Heart left ventricle (tissue), 16 donors: ENCODE measurements around the gene ARAF. TPM values are rescaled to one million over a fixed set of nuclear protein-coding genes. Genes with fewer than 3 reads are reported as not detected.

ENCODE experiments used
- ATAC-seq, 4 donors: fragments of 200-7000 bp; cut with Tn5 transposase; one replicate each; pipeline ENCODE4 v1.9.1; 2020 to 2022; ENCODE audit warnings: moderate library complexity in 4 of 4, mild to moderate bottlenecking in 3 of 4, moderate number of reproducible peaks in 1 of 4
- DNase-seq, 5 donors: peaks; one replicate each; pipeline ENCODE4 v3.0.0-alpha.2; 2020
- H3K27ac ChIP-seq, 12 donors: fragments of 200-600 bp; sonication (generic) in 4 of 12; one replicate each; pipeline versions ENCODE4 v1.5.0 to v1.8.0; 2016 to 2022; ENCODE audit warnings: mild to moderate bottlenecking in 2 of 12
- H3K27me3 ChIP-seq, 9 donors: fragments of 200-600 bp; sonication (generic) in 2 of 9; one replicate each; pipeline versions ENCODE4 v1.5.1 to v1.8.0; 2016 to 2022; ENCODE audit warnings: mild to moderate bottlenecking in 3 of 9
- H3K36me3 ChIP-seq, 9 donors: fragments of 200-600 bp; sonication (generic) in 2 of 9; one replicate each; pipeline versions ENCODE4 v1.5.0 to v1.8.0; 2018 to 2022; ENCODE audit warnings: mild to moderate bottlenecking in 2 of 9
- H3K4me1 ChIP-seq, 12 donors: fragments of 200-600 bp; sonication (generic) in 4 of 12; one replicate each; pipeline versions ENCODE4 v1.5.0 to v1.8.0; 2016 to 2022; ENCODE audit warnings: mild to moderate bottlenecking in 3 of 12
- H3K4me3 ChIP-seq, 12 donors: fragments of 200-600 bp; sonication (generic) in 4 of 12; one replicate each; pipeline versions ENCODE4 v1.5.0 to v1.8.0; 2017 to 2022; ENCODE audit warnings: mild to moderate bottlenecking in 9 of 12, moderate library complexity in 4 of 12
- H3K9me3 ChIP-seq, 12 donors: fragments of 200-600 bp; sonication (generic) in 4 of 12; one replicate each; pipeline versions ENCODE4 v1.5.0 to v1.8.0; 2016 to 2022; ENCODE audit warnings: mild to moderate bottlenecking in 1 of 12
- CTCF ChIP-seq, 12 donors: fragments of 200-600 bp; sonication (generic) in 4 of 12; IDR thresholded peaks; one replicate each; pipeline versions ENCODE4 v1.5.0 to v1.8.0; 2018 to 2022; ENCODE audit warnings: antibody characterized with exemption in 12 of 12, mild to moderate bottlenecking in 5 of 12
- POLR2A ChIP-seq, 2 donors: fragments of 450-650 bp; IDR thresholded peaks; one replicate each; pipeline ENCODE4 v1.6.1; 2017; ENCODE audit warnings: antibody characterized with exemption in 2 of 2, mild to moderate bottlenecking in 2 of 2, moderate library complexity in 2 of 2
- WGBS, 4 donors: extraction: QIAGEN DNeasy Blood & Tissue Kit in 2 of 4; methylation state at CpG; one replicate each; pipeline versions ENCODE4 v1.1.5 to v1.1.7; 2013 to 2018; 5-methylcytosine and 5-hydroxymethylcytosine counted together
- intact Hi-C, 10 donors: fragments of 100-400 bp; cut with DNase I; formaldehyde crosslinking; loops; one replicate each; pipeline versions ENCODE4 v1.11.1 to v1.14.2; 2022
- polyA plus RNA-seq, 2 donors: library from polyadenylated mRNA; stranded (reverse); fragments of 200-250 nt; gene quantifications; one replicate each; pipeline ENCODE4 v1.2.3, GENCODE V29; 2013
- total RNA-seq, 9 donors: library from RNA; depleted of rRNA in 2 of 9; stranded (reverse); fragments of >200 nt in 2 of 9; fragmentation: NEBNext Ultra II Directional in 3 of 9; extraction: Animal tissue kit (Norgen Biotek cat#: 25700) in 3 of 9; gene quantifications; one replicate each; pipeline versions ENCODE4 v1.1.0 to v1.2.4, GENCODE V29; 2016 to 2023
- donor health status: ischemic (EF 13 %, LVEDD 7.1; RV severe dilation, severe dysfunction).
- donor health status: healthy with polysubstance abuse.
- donor health status: DM: no; HTN: yes; CAD: no.
- donor health status: DM: no; HTN: no; CAD: no.
- donor health status: ischemic (EF 25% LVEDD 6.9; RV normal size, moderate dysfunction).
- donor health status: ischemic (EF 25% LVEDD 5.7; RV mildly dilated, moderate dysfunction).
- donor health status: healthy.
- donor health status: DM: yes; HTN: yes; CAD: no.
- donor health status: ischemic (EF 35%, LVEDD 5.7; RV mildly dilated, moderate dysfunction).
- donor health status: nonischemic (EF 11% LVEDD 7.7; RV severe dilation, severe dysfunction).
- donor health status: DM: yes; HTN: yes; CAD: no.
- donor health status: PGD.
- donor health status: ischemic (EF 29% LVEDD 5.4; RV normal size, mild dysfunction).
- donor health status: nonischemic (EF 23%, LVEDD 6.1; RV moderate dilation, normal function).

ARAF gene
- total and polyA plus RNA-seq, 11 donors = 36.3 to 97.6 (median 80.8) TPM

- no peaks in the 10 kb centered on the region for H3K9me3 ChIP-seq
- peaks cover 0 to 27% (median 20%) of the 10 kb centered on the region in 9 donors for H3K36me3 ChIP-seq
- H3K4me1 ChIP-seq = peaks cover 0 to 32% (median 7%) of the 10 kb centered on the region in 12 donors
- TF ChIP-seq CTCF (IDR thresholded peaks at IDR 0.05) = no peak
- TF ChIP-seq POLR2A (IDR thresholded peaks at IDR 0.05) = no peak
- no peaks in the 10 kb centered on the region for H3K27me3 ChIP-seq
- DNase-seq = no peak
- no peak for ATAC-seq
- H3K27ac ChIP-seq = peak overlapping the region; percentile 91 to 100 (median 97)
- 13 to 39% (median 26%) methylated on average over 15 of the region's 15 CpGs for WGBS, 4 donors
- intact Hi-C loops = loop anchor here in 8 of 10 donors (5.0 to 10.0 kb wide), 8 partner anchors 54 to 467 kb away; partner anchors contain the start of genes CFP (in 1 of the 8) and SYN1 (in 1 of the 8)
- peak overlapping the region in 11 of 12 donors; percentile 32 to 95 (median 70) for H3K4me3 ChIP-seq
Observed at GRCh38 chrX:47560179-47560933, 649 bp upstream of the ARAF start.

- ATAC-seq = no peak
- DNase-seq = no peak
- H3K27me3 ChIP-seq = no peaks in the 10 kb centered on the region
- 1 to 44% (median 20%) methylated on average over 9 of the region's 9 CpGs for WGBS, 4 donors
- H3K4me1 ChIP-seq = peaks cover 0 to 30% (median 7%) of the 10 kb centered on the region in 12 donors
- H3K9me3 ChIP-seq = no peaks in the 10 kb centered on the region
- peak overlapping the region; percentile 28 to 95 (median 68) for H3K4me3 ChIP-seq
- no peak for TF ChIP-seq POLR2A (IDR thresholded peaks at IDR 0.05)
- no peak for TF ChIP-seq CTCF (IDR thresholded peaks at IDR 0.05)
- peaks cover 0 to 41% (median 32%) of the 10 kb centered on the region in 9 donors for H3K36me3 ChIP-seq
- peak overlapping the region; percentile 91 to 100 (median 97) for H3K27ac ChIP-seq
- intact Hi-C loops = loop anchor here in 8 of 10 donors (5.0 to 10.0 kb wide), 8 partner anchors 53 to 466 kb away; partner anchors contain the start of genes CFP (in 1 of the 8) and SYN1 (in 1 of the 8)
Observed at GRCh38 chrX:47561659-47562151, 700 bp downstream of the ARAF start.

DNA sequence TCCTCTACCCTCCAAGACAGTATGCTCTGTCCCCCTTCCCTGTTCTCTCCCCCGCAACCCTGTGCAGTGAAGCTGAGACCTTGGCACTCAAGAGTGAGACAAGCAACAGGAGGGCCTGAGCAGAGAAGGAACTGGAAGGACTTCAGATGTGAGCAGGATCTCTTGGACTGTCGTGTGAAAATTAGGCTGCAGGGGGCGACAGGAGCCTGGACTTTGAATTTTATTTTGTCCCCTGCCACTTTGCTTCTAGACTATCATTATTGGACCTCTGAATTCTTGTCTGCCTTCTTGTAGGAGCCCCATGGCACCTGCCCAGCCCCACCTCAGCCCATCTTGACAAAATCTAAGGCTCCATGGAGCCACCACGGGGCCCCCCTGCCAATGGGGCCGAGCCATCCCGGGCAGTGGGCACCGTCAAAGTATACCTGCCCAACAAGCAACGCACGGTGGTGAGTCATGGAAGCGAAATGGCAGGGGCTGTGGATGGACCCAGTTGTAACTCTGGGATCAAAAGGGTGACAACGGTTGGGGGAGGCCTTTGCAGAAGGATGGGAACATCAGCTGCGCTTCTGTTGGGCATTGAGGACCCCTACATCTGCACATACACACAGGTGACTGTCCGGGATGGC, 1.7 kb downstream of the ARAF start:
- intact Hi-C loops = loop anchor here in 8 of 10 donors (5.0 to 10.0 kb wide), 8 partner anchors 52 to 465 kb away; partner anchors contain the start of genes CFP (in 1 of the 8) and SYN1 (in 1 of the 8)
- DNase-seq (no peak), ATAC-seq (no peak)
- WGBS, 4 donors = 63 to 80% (median 77%) methylated on average over 9 to 13 of the region's 13 CpGs
- H3K36me3 ChIP-seq = peaks cover 0 to 51% (median 42%) of the 10 kb centered on the region in 9 donors
- H3K4me3 ChIP-seq = no peak overlapping the region
- no peaks in the 10 kb centered on the region for H3K9me3 ChIP-seq
- no peaks in the 10 kb centered on the region for H3K27me3 ChIP-seq
- peaks cover 0 to 27% (median 7%) of the 10 kb centered on the region in 12 donors for H3K4me1 ChIP-seq
- no peak for TF ChIP-seq POLR2A (IDR thresholded peaks at IDR 0.05)
- peak in 10 of 12 donors; percentile 11 to 45 (median 22) for TF ChIP-seq CTCF (IDR thresholded peaks at IDR 0.05)
- H3K27ac ChIP-seq = peak overlapping the region in 1 of 12 donors; percentile 99
